ENCODE data around the gene TMEM202. TPM values are rescaled to one million over a fixed set of nuclear protein-coding genes. Genes with fewer than 3 reads are reported as not detected.
"Not testable (repeated sequence)": the region's sequence is repeated elsewhere in the genome, so short reads cannot be mapped to it uniquely, and the experiment has no call there.

The TMEM202 gene
- total RNA-seq, 1 donor from 2014 or later, result not detected

GRCh38 chr15:72437650-72438316 lies 39.7 kb downstream of the TMEM202 start:
- H3K4me1 Mint-ChIP-seq (ENCODE audit: low read depth, unreplicated experiment), result no peaks in the 10 kb centered on the region
- H3K4me3 Mint-ChIP-seq (ENCODE audit: unreplicated experiment), result no peak overlapping the region
- H3K9me3 ChIP-seq (ENCODE audit: insufficient read depth, low read depth, low read length), result no peaks in the 10 kb centered on the region
- no peak overlapping the region for H3K27ac Mint-ChIP-seq (ENCODE audit: unreplicated experiment)
- peaks cover 26% of the 10 kb centered on the region for H3K9me3 Mint-ChIP-seq (ENCODE audit: unreplicated experiment)
- H3K27me3 Mint-ChIP-seq (ENCODE audit: low read depth, unreplicated experiment), result peaks cover 43% of the 10 kb centered on the region
- TF ChIP-seq CTCF (IDR thresholded peaks at IDR 0.05; ENCODE audit: insufficient read depth, low read depth, low read length), result no peak
- TF ChIP-seq EZH2 (IDR thresholded peaks at IDR 0.05; ENCODE audit: insufficient read depth, low read length), result no peak
- no peak overlapping the region for H2AFZ ChIP-seq (ENCODE audit: low read depth, low read length)
- no peaks in the 10 kb centered on the region for H3K27me3 ChIP-seq (ENCODE audit: insufficient read depth, low read length)
- H3K9ac ChIP-seq (ENCODE audit: low read length), result no peak overlapping the region
- no peaks in the 10 kb centered on the region for H3K79me2 ChIP-seq (ENCODE audit: insufficient read depth, low read length)
- no peaks in the 10 kb centered on the region for H3K36me3 ChIP-seq (ENCODE audit: insufficient read depth, low read length)
- no peak overlapping the region for H3K4me2 ChIP-seq (ENCODE audit: low read length)
- H3K4me3 ChIP-seq (ENCODE audit: insufficient read depth, low read depth, low read length), result no peak overlapping the region
- no peaks in the 10 kb centered on the region for H3K4me1 ChIP-seq (ENCODE audit: insufficient read depth, low read length)
- H3K36me3 Mint-ChIP-seq (ENCODE audit: low read depth, unreplicated experiment), result peaks cover 2% of the 10 kb centered on the region
- no peak for FAIRE-seq
- no peaks in the 10 kb centered on the region for H4K20me1 ChIP-seq (ENCODE audit: insufficient read depth, low read length)
- no peak overlapping the region for H3K27ac ChIP-seq (ENCODE audit: low read depth, low read length)
- no peak for DNase-seq (ENCODE audit: low read depth)

DNA sequence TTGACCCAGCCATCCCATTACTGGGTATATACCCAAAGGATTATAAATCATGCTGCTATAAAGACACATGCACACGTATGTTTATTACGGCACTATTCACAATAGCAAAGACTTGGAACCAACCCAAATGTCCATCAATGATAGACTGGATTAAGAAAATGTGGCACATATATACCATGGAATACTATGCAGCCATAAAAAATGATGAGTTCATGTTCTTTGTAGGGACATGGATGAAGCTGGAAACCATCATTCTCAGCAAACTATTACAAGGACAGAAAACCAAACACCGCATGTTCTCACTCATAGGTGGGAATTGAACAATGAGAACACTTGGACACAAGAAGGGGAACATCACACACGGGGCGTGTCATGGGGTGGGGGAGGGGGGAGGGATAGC lies 44.7 kb downstream of the TMEM202 start:
- not testable (repeated sequence) for H3K36me3 Mint-ChIP-seq (ENCODE audit: low read depth, unreplicated experiment); H3K4me1 Mint-ChIP-seq (ENCODE audit: low read depth, unreplicated experiment); H3K4me3 Mint-ChIP-seq (ENCODE audit: unreplicated experiment)

DNA sequence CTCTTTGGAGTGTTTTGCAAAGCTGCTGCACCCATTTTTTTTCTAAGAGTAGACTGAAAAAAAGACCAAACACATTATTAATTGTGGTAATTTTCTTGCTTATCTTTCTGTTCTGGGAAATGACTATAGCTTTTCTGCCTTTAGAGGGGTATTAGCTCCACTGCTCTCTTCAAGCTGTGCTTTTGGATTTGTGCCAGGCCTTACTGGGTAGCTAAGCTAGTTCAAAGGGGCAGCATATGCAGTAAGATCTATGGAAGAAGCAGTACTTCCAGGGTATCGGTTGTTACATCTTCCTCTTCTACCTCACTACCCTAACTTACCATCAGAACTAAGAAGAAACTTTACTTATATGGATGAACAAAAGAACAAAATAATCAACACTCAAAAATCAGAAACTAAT lies 47.3 kb downstream of the TMEM202 start:
- no peak overlapping the region for H3K4me3 Mint-ChIP-seq (ENCODE audit: unreplicated experiment)
- no peaks in the 10 kb centered on the region for H3K9me3 ChIP-seq (ENCODE audit: insufficient read depth, low read depth, low read length)
- H3K4me2 ChIP-seq (ENCODE audit: low read length), result no peak overlapping the region
- H3K27me3 Mint-ChIP-seq (ENCODE audit: low read depth, unreplicated experiment), result peaks cover 17% of the 10 kb centered on the region
- no peaks in the 10 kb centered on the region for H3K4me1 ChIP-seq (ENCODE audit: insufficient read depth, low read length)
- no peak overlapping the region for H2AFZ ChIP-seq (ENCODE audit: low read depth, low read length)
- peaks cover 2% of the 10 kb centered on the region for H3K36me3 Mint-ChIP-seq (ENCODE audit: low read depth, unreplicated experiment)
- H3K27ac Mint-ChIP-seq (ENCODE audit: unreplicated experiment), result no peak overlapping the region
- no peak overlapping the region for H3K27ac ChIP-seq (ENCODE audit: low read depth, low read length)
- peaks cover 3% of the 10 kb centered on the region for H3K27me3 ChIP-seq (ENCODE audit: insufficient read depth, low read length)
- FAIRE-seq (no peak), DNase-seq (ENCODE audit: low read depth) (no peak)
- H3K79me2 ChIP-seq (ENCODE audit: insufficient read depth, low read length), result no peaks in the 10 kb centered on the region
- no peaks in the 10 kb centered on the region for H3K36me3 ChIP-seq (ENCODE audit: insufficient read depth, low read length)
- no peaks in the 10 kb centered on the region for H3K9me3 Mint-ChIP-seq (ENCODE audit: unreplicated experiment)
- H3K4me1 Mint-ChIP-seq (ENCODE audit: low read depth, unreplicated experiment), result no peaks in the 10 kb centered on the region
- no peak overlapping the region for H3K9ac ChIP-seq (ENCODE audit: low read length)
- no peaks in the 10 kb centered on the region for H4K20me1 ChIP-seq (ENCODE audit: insufficient read depth, low read length)
- H3K4me3 ChIP-seq (ENCODE audit: insufficient read depth, low read depth, low read length), result no peak overlapping the region
- TF ChIP-seq EZH2 (IDR thresholded peaks at IDR 0.05; ENCODE audit: insufficient read depth, low read length), result no peak
- TF ChIP-seq CTCF (IDR thresholded peaks at IDR 0.05; ENCODE audit: insufficient read depth, low read depth, low read length), result no peak

More for the DNA sequence above, 44.7 kb downstream of the TMEM202 start:
- H3K27ac Mint-ChIP-seq (ENCODE audit: unreplicated experiment); H4K20me1 ChIP-seq (ENCODE audit: insufficient read depth, low read length); H3K79me2 ChIP-seq (ENCODE audit: insufficient read depth, low read length); DNase-seq (ENCODE audit: low read depth); H2AFZ ChIP-seq (ENCODE audit: low read depth, low read length); H3K9me3 ChIP-seq (ENCODE audit: insufficient read depth, low read depth, low read length); H3K27ac ChIP-seq (ENCODE audit: low read depth, low read length); H3K27me3 ChIP-seq (ENCODE audit: insufficient read depth, low read length); H3K4me2 ChIP-seq (ENCODE audit: low read length); FAIRE-seq; H3K9ac ChIP-seq (ENCODE audit: low read length); H3K9me3 Mint-ChIP-seq (ENCODE audit: unreplicated experiment); H3K4me1 ChIP-seq (ENCODE audit: insufficient read depth, low read length); H3K36me3 ChIP-seq (ENCODE audit: insufficient read depth, low read length); H3K4me3 ChIP-seq (ENCODE audit: insufficient read depth, low read depth, low read length): not testable (repeated sequence)
- H3K27me3 Mint-ChIP-seq (ENCODE audit: low read depth, unreplicated experiment), result peaks cover 17% of the 10 kb centered on the region
